Nephron progenitor cell (in vitro differentiated cells): Measurements from ENCODE around the gene IL20.

ENCODE experiments used
- DNase-seq: peaks from one replicate; pipeline ENCODE4 v3.0.0; 2021
- H3K27ac Mint-ChIP-seq: 2 replicates; pipeline ENCODE4 v1.8.0; 2021; ENCODE audit warnings: mild to moderate bottlenecking, moderate library complexity, mixed read lengths
- H3K27me3 Mint-ChIP-seq: 2 replicates; pipeline ENCODE4 v1.8.0; 2021; ENCODE audit warnings: mild to moderate bottlenecking, low read depth, mixed read lengths; ENCODE audit not compliant: poor library complexity
- H3K36me3 Mint-ChIP-seq: 2 replicates; pipeline ENCODE4 v1.8.0; 2021; ENCODE audit warnings: low read depth, mixed read lengths
- H3K4me1 Mint-ChIP-seq: 2 replicates; pipeline ENCODE4 v1.8.0; 2021; ENCODE audit warnings: mixed read lengths
- H3K4me3 Mint-ChIP-seq: 2 replicates; pipeline ENCODE4 v1.8.0; 2021; ENCODE audit warnings: mild to moderate bottlenecking, moderate library complexity, mixed read lengths
- H3K9me3 Mint-ChIP-seq: 2 replicates; pipeline ENCODE4 v1.8.0; 2021; ENCODE audit warnings: mild to moderate bottlenecking, moderate library complexity, mixed read lengths
- CTCF ChIP-seq: fragments of 200-600 bp; sonication (generic); IDR thresholded peaks from 2 replicates; pipeline ENCODE4 v1.5.0; 2021; ENCODE audit warnings: antibody characterized with exemption

The IL20 gene

DNA sequence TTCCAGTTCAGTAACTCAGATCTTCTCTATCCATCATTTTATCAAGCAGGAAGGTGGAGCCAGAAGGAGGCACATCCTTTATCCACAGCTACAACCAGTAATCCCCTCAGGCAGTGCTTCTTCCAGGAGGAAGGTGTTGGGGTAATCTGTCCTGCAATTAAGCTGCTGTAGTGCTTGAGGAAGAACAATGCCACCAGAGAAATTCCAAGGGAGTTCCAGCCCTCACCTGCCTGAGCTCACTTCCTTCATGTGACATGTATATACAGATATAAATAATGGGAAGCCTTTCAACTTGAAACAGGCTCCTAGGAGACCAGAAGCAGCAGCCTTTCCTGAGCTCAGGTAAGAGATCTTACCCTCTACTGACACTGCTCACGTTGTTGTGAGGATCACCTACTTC, 2.2 kb upstream of the IL20 start:
- no peak overlapping the region for H3K27ac Mint-ChIP-seq
- DNase-seq, result no peak
- peaks cover 7% of the 10 kb centered on the region for H3K4me1 Mint-ChIP-seq
- H3K27me3 Mint-ChIP-seq, result peaks cover 64% of the 10 kb centered on the region
- H3K9me3 Mint-ChIP-seq, result no peaks in the 10 kb centered on the region
- TF ChIP-seq CTCF, result no peak
- H3K36me3 Mint-ChIP-seq, result no peaks in the 10 kb centered on the region
- no peak overlapping the region for H3K4me3 Mint-ChIP-seq

DNA sequence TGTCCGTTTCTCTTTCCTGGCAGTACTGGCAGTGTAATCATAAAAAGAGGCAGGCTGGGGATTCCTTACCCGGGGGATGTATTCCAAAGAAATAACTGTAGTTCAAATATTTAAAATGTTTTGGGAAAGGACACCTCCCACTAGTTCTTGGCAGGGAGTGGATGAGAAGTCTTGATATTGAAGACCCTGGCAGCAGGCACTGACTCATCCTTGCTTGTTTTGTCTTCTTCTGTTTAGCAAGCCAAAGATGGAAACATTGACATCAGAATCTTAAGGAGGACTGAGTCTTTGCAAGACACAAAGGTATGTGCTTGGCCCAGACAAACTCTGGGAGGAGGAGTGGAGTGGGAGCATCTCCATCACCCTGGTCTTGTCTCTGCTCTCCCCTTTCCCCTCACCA, 639 bp downstream of the IL20 start:
- DNase-seq, result no peak
- Mint-ChIP-seq H3K4me1 (peaks cover 7% of the 10 kb centered on the region), H3K4me3 (no peak overlapping the region), H3K27me3 (peaks cover 70% of the 10 kb centered on the region), H3K27ac (no peak overlapping the region), H3K36me3 (no peaks in the 10 kb centered on the region), H3K9me3 (no peaks in the 10 kb centered on the region)
- TF ChIP-seq CTCF, result no peak

DNA sequence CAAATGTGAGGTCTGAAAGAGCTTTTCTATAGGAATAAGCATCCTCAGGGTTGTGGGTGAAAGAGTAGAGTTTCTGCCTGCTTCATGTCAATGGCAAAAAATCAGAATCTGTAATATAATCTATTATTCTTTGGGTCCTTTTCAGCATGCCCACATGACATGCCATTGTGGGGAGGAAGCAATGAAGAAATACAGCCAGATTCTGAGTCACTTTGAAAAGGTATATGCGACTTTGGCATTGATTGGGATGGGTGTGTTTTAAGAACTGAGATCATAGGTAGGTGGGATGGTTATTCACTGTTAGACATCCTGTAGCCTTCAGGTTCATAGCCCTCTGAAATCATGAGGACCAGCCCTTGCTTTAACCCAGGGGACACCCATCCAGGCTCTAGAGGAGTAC, 1.8 kb downstream of the IL20 start:
- TF ChIP-seq CTCF, result no peak
- peaks cover 7% of the 10 kb centered on the region for H3K4me1 Mint-ChIP-seq
- no peak overlapping the region for H3K4me3 Mint-ChIP-seq
- H3K36me3 Mint-ChIP-seq, result no peaks in the 10 kb centered on the region
- H3K9me3 Mint-ChIP-seq, result peaks cover 2% of the 10 kb centered on the region
- H3K27ac Mint-ChIP-seq, result no peak overlapping the region
- peaks cover 59% of the 10 kb centered on the region for H3K27me3 Mint-ChIP-seq
- DNase-seq, result no peak

- no peak for DNase-seq
- Mint-ChIP-seq H3K4me3 (no peak overlapping the region), H3K36me3 (no peaks in the 10 kb centered on the region), H3K4me1 (peaks cover 7% of the 10 kb centered on the region), H3K27me3 (peaks cover 58% of the 10 kb centered on the region), H3K27ac (no peak overlapping the region), H3K9me3 (peaks cover 3% of the 10 kb centered on the region)
- no peak for TF ChIP-seq CTCF
Measured at GRCh38 chr1:206867716-206868115, 2.3 kb downstream of the IL20 start.

DNA sequence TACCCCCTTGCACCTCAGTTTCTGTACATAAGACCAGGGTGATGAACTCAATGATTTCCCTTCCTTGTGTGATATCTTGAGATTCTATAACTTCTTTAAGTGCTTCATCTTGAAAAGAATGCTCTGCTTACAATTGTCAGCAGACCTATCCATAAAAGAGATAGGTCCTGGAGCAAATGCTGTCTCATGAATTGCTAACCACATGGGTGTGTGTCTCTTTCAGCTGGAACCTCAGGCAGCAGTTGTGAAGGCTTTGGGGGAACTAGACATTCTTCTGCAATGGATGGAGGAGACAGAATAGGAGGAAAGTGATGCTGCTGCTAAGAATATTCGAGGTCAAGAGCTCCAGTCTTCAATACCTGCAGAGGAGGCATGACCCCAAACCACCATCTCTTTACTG, 2.8 kb downstream of the IL20 start:
- Mint-ChIP-seq H3K27me3 (peaks cover 53% of the 10 kb centered on the region), H3K9me3 (peaks cover 3% of the 10 kb centered on the region), H3K4me1 (peaks cover 1% of the 10 kb centered on the region), H3K4me3 (no peak overlapping the region), H3K36me3 (no peaks in the 10 kb centered on the region), H3K27ac (no peak overlapping the region)
- TF ChIP-seq CTCF, result no peak
- DNase-seq, result no peak

- no peak for DNase-seq
- Mint-ChIP-seq H3K36me3 (no peaks in the 10 kb centered on the region), H3K4me1 (no peaks in the 10 kb centered on the region), H3K27me3 (peaks cover 37% of the 10 kb centered on the region), H3K9me3 (peaks cover 25% of the 10 kb centered on the region), H3K27ac (no peak overlapping the region), H3K4me3 (no peak overlapping the region)
- no peak for TF ChIP-seq CTCF
Measured at GRCh38 chr1:206872139-206872538, 6.7 kb downstream of the IL20 start.
